ENCODE measurements around the gene HP.
"Not testable (repeated sequence)": the region's sequence is repeated elsewhere in the genome, so short reads cannot be mapped to it uniquely, and the experiment has no call there.

HP gene

GRCh38 chr16:72042157-72042660, 12.1 kb upstream of the HP start:
- FAIRE-seq, result no peak

GRCh38 chr16:72043058-72043457, 11.2 kb upstream of the HP start:
- DNase-seq (ENCODE audit: insufficient read length, low spot score) (no peak), FAIRE-seq (no peak)

More at GRCh38 chr16:72042157-72042660, 12.1 kb upstream of the HP start:
- DNase-seq (ENCODE audit: insufficient read length, low spot score), result no peak

DNA sequence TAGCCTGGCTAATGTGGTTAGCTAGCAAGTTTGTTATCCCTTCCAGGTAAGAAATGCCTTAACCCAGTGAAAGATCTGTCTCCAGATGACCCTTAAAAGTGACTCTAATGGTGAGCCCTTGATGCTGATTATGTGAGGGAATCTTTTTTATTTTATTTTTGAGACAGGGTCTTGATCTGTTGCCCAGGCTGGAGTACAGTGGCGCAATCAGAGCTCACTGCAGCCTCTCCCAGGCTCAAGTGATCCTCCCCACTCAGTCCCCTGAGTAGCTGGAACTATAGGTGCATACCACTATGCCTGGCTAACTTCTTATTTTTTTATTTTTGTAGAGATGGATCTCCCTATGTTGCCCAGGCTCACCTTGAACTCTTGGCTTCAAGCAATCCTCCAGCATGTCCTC, 10.8 kb upstream of the HP start:
- DNase-seq (ENCODE audit: insufficient read length, low spot score), result no peak
- no peak for FAIRE-seq

- FAIRE-seq (no peak), DNase-seq (ENCODE audit: insufficient read length, low spot score) (no peak)
These were observed 10.0 kb upstream of the HP start for GRCh38 chr16:72044296-72044695.

DNA sequence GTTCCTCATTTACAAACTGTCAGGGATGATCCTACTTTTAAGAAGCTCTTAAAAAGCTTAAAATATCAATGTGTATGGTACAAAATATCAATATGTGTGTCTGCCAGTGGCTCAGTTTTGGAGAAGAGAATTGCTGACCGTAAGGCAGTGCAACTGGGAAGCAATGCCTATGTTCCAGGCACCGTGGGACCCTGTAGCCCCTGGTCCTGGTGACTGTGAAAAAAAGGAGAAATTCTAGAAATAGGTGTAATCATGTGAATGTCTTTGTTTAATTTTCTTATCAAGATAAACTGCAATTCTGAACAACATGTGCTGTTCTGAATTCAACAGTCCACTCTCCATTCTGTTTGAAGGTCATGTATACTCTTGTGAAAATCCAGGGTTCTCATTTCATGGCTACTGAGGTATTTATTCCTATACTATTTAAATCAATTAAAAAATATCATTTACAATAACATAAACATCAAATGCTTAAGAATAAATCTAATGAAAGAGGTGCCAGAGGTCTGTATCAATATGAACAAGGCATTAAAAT, 9.4 kb upstream of the HP start:
- no peak for FAIRE-seq
- DNase-seq (ENCODE audit: insufficient read length, low spot score), result no peak

DNA sequence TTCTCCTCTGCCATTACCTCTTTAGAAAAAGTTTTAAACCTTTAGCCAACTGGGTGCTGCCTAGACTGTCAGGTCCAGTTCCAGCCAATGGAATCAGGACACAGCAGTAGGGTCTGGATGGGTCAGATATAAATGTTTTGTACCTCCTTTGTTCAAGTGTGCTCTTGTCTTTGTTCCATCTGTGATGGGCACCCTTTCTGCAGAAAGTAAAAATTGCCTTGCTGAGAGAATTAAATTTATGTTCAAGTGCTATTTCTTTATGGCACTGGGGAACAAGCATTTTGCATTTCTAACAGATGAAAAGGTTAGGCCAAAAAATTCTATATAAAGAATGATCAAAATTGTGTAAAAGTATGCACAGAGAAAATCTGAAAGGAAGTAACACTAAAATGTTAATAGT, 5.2 kb upstream of the HP start:
- FAIRE-seq (no peak), DNase-seq (ENCODE audit: insufficient read length, low spot score) (no peak)

GRCh38 chr16:72050769-72051464, 3.4 kb upstream of the HP start:
- no peak for FAIRE-seq
- DNase-seq (ENCODE audit: insufficient read length, low spot score), result no peak

- FAIRE-seq (no peak), DNase-seq (ENCODE audit: insufficient read length, low spot score) (no peak)
These were observed 2.5 kb upstream of the HP start for GRCh38 chr16:72051818-72052217.

- DNase-seq (ENCODE audit: insufficient read length, low spot score) (no peak), FAIRE-seq (no peak)
These were observed 1.6 kb downstream of the HP start for GRCh38 chr16:72055911-72056310.

- not testable (repeated sequence) for DNase-seq (ENCODE audit: insufficient read length, low spot score); FAIRE-seq
These were observed 3.0 kb downstream of the HP start for GRCh38 chr16:72057313-72057712.

DNA sequence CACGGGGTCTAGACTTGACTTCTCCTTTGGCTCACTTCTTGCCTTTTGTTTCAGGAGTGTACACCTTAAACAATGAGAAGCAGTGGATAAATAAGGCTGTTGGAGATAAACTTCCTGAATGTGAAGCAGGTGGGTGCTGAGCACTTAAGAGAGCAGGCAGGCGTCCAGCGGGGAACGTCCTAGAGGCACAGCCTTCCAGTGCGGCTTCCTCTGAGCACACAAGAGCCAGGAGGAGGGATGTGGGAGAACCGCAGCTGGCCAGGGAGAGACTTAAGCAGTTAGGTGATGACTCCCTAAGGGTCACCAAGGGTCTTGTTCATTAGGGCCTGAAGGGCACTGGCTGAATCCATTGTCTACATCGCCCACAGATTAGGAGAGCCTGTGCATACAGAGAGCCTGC, 4.8 kb downstream of the HP start:
- FAIRE-seq, result not testable (repeated sequence)

GRCh38 chr16:72060405-72060804, 6.1 kb downstream of the HP start:
- DNase-seq (ENCODE audit: insufficient read length, low spot score), result no peak
- no peak for FAIRE-seq

More for the DNA sequence above, 4.8 kb downstream of the HP start:
- not testable (repeated sequence) for DNase-seq (ENCODE audit: insufficient read length, low spot score)

- FAIRE-seq, result no peak
- DNase-seq (ENCODE audit: insufficient read length, low spot score), result no peak
These were observed 7.3 kb downstream of the HP start for GRCh38 chr16:72061564-72061963.

DNA sequence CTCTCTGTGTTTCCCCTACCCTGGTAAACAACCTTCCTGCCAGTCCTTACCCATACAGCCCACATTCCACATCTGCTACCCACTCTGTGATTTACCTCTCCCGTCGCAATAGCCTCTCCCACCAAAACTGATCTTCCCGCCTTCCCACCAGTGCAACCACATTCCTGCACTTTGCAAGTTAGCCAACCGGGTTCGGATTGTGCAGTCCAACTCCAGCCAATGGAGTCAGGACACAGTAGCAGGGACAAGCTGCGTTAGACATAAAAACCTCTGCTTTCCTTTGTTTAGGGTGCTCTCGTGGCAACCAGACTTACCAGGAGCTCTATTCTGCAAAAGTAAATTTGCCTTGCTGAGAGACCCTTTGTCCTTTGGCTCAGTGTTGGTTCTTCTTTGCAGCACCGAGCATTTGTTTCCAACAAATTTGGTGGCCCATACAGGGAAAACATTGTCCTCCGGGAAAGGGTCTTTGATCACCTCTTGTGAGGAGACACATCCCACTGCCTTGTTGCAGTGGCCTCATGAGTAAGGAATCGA, 10.1 kb downstream of the HP start:
- no peak for DNase-seq (ENCODE audit: insufficient read length, low spot score)
- FAIRE-seq, result no peak

GRCh38 chr16:72066747-72067146, 12.4 kb downstream of the HP start:
- DNase-seq (ENCODE audit: insufficient read length, low spot score) (peak; percentile 12), FAIRE-seq (peak; percentile 90)

DNA sequence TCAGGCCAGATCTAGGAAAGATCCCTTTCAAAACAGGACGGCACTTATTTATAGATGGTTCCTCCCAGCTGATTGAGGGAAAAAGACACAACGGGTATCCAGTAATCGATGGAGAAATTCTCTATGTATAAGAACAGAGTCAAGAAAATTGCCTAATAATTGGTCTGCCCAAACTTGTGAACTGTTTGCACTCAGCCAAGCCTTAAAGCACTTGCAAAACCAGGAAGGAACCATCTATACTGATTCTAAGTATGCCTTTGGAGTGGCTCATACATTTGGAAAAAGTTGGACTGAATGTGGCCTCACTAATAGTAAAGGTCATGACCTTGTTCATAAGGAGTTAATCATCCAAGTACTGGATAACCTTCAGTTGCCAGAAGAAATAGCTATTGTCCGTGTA, 14.6 kb downstream of the HP start:
- FAIRE-seq, result no peak
- DNase-seq (ENCODE audit: insufficient read length, low spot score), result no peak

- FAIRE-seq (no peak), DNase-seq (ENCODE audit: insufficient read length, low spot score) (no peak)
These were observed 18.4 kb downstream of the HP start for GRCh38 chr16:72072514-72073342.

- FAIRE-seq, result no peak
These were observed 19.4 kb downstream of the HP start for GRCh38 chr16:72073560-72074230.

GRCh38 chr16:72075067-72075466, 20.8 kb downstream of the HP start:
- not testable (repeated sequence) for DNase-seq (ENCODE audit: insufficient read length, low spot score); FAIRE-seq

More at GRCh38 chr16:72073560-72074230, 19.4 kb downstream of the HP start:
- DNase-seq (ENCODE audit: insufficient read length, low spot score), result no peak

- DNase-seq (ENCODE audit: insufficient read length, low spot score); FAIRE-seq: not testable (repeated sequence)
These were observed 22.8 kb downstream of the HP start for GRCh38 chr16:72076991-72077706.
